Caco-2 (cell line): ENCODE results near the gene KCNH3. TPM values are rescaled to one million over a fixed set of nuclear protein-coding genes. Genes with fewer than 3 reads are reported as not detected.

Source experiments
- BruUV-seq: library from RNA; stranded (reverse); fragments of 400-500 nt; replicated peaks from 2 replicates; lab custom pipeline; 2021; lab: Mats Ljungman, UMichigan
- CTCF ChIA-PET: fragments of 300-600 bp; sonication (Branson Sonifier 250); formaldehyde crosslinking; loops from one replicate; lab custom pipeline; 2022; ENCODE audit warnings: antibody characterized with exemption; lab: Charles Lee
- POLR2A ChIA-PET: fragments of 300-600 bp; sonication (Branson Sonifier 250); formaldehyde crosslinking; loops from one replicate; lab custom pipeline; 2022; ENCODE audit warnings: antibody characterized with exemption; lab: Charles Lee
- DNase-seq, 2 experiments: peaks; one replicate each; pipeline versions ENCODE4 v3.0.0 to v3.0.0-alpha.2; 2020 to 2022
- H3K27me3 ChIP-seq: replicated peaks from 2 replicates; pipeline ENCODE4 v1.6.0; 2011; ENCODE audit warnings: low read length; ENCODE audit not compliant: control insufficient read depth, insufficient read depth
- H3K36me3 ChIP-seq: 2 replicates; pipeline ENCODE4 v1.5.1; 2011; ENCODE audit warnings: low read length; ENCODE audit not compliant: control insufficient read depth, insufficient read depth
- H3K4me1 ChIP-seq: fragments of 250-450 bp; sonication (Bioruptor Pico); 2 replicates; pipeline ENCODE4 v1.5.1; 2020; ENCODE audit warnings: mild to moderate bottlenecking
- H3K4me3 ChIP-seq: 2 replicates; pipeline ENCODE4 v1.5.1; 2011; ENCODE audit warnings: low read depth, mild to moderate bottlenecking, control low read depth, low read length
- H3K9me3 ChIP-seq: fragments of 250-450 bp; sonication (Bioruptor Pico); 2 replicates; pipeline ENCODE4 v1.5.1; 2020; ENCODE audit warnings: mild to moderate bottlenecking, moderate library complexity
- H3K27ac Mint-ChIP-seq: one replicate; pipeline ENCODE4 v1.8.0; 2022; ENCODE audit warnings: mixed read lengths; ENCODE audit not compliant: unreplicated experiment
- H3K27me3 Mint-ChIP-seq: one replicate; pipeline ENCODE4 v1.8.0; 2022; ENCODE audit warnings: mixed read lengths; ENCODE audit not compliant: insufficient read depth, unreplicated experiment
- H3K36me3 Mint-ChIP-seq: one replicate; pipeline ENCODE4 v1.8.0; 2022; ENCODE audit warnings: mild to moderate bottlenecking, mixed read lengths; ENCODE audit not compliant: insufficient read depth, unreplicated experiment
- H3K4me1 Mint-ChIP-seq: one replicate; pipeline ENCODE4 v1.8.0; 2022; ENCODE audit warnings: low read depth, mixed read lengths; ENCODE audit not compliant: unreplicated experiment
- H3K4me3 Mint-ChIP-seq: one replicate; pipeline ENCODE4 v1.8.0; 2022; ENCODE audit warnings: mild to moderate bottlenecking, moderate library complexity, mixed read lengths; ENCODE audit not compliant: unreplicated experiment
- H3K9me3 Mint-ChIP-seq: one replicate; pipeline ENCODE4 v1.8.0; 2022; ENCODE audit warnings: mixed read lengths; ENCODE audit not compliant: unreplicated experiment
- CTCF ChIP-seq, 2 experiments: fragments of 200-600 bp in 1 of 2; IDR thresholded peaks; 1 replicate in 1 of 2; 2 replicates in 1 of 2; pipeline versions ENCODE4 v1.5.1 to v1.8.0; 2011 to 2022; ENCODE audit warnings: antibody characterized with exemption in 1 of 2, control low read depth in 1 of 2, inconsistent platforms in 1 of 2, low read depth in 1 of 2, low read length in 1 of 2, mild to moderate bottlenecking in 1 of 2, moderate library complexity in 1 of 2; ENCODE audit not compliant: insufficient read depth in 1 of 2, severe bottlenecking in 1 of 2, unreplicated experiment in 1 of 2
- intact Hi-C: fragments of 100-400 bp; cut with micrococcal nuclease; formaldehyde crosslinking; loops from one replicate; pipeline ENCODE4 v1.10.0; 2022; ENCODE audit not compliant: unreplicated experiment
- total RNA-seq: library from RNA; stranded (reverse); gene quantifications from 2 replicates; pipeline ENCODE4 v1.2.3, GENCODE V29; 2022

KCNH3 gene
- total RNA-seq, 1 experiment from 2014 or later, result 0.27 TPM

DNA sequence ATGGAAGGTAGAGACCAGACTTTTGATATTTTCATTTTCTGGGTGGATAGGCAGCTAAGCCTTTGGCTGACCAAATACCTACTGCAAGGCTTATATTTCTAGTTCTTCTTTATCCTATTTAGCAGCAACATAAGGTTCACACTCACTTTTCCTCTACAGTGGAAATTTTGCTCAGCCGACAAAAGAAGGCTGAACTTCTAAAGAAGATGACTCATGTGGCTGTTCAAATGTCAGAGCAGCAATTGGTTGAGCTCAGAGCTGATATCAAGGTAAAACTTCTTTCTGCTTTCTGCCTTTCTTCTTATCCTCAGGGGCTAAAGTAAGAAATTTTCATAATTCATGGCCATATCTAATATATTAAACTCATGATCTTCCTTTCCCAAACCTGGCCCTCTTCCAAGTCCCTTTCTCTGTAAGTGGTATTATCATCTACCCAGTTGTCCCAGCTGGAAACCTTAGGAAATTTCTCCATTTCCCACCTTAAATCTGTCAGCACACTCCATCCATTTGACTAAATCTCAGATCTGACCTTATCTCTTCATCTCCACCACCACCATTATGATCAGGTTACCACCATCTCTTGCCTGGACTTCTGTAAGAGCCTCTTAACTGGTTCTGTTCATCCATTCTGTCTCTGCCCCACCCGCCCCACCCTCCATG lies 19.8 kb upstream of the KCNH3 start:
- no peak overlapping the region for H3K27ac Mint-ChIP-seq
- POLR2A ChIA-PET, result no interaction called here
- H3K4me1 ChIP-seq, result no peaks in the 10 kb centered on the region
- H3K27me3 Mint-ChIP-seq, result no peaks in the 10 kb centered on the region
- no peaks in the 10 kb centered on the region for H3K9me3 ChIP-seq
- H3K36me3 Mint-ChIP-seq, result peaks cover 35% of the 10 kb centered on the region
- H3K4me3 ChIP-seq, result no peak overlapping the region
- no peaks in the 10 kb centered on the region for H3K4me1 Mint-ChIP-seq
- H3K36me3 ChIP-seq, result 0 out of 2 replicates have a peak, but pooled peaks cover 5% of the 10 kb centered on the region
- no peaks in the 10 kb centered on the region for H3K9me3 Mint-ChIP-seq
- no peak for DNase-seq
- TF ChIP-seq CTCF (IDR thresholded peaks at IDR 0.05; ENCODE audit: insufficient read depth in 1 of 2, low read depth in 1 of 2, low read length in 1 of 2, severe bottlenecking in 1 of 2, unreplicated experiment in 1 of 2), result no peak
- no TSS peak for BruUV-seq
- no peak overlapping the region for H3K4me3 Mint-ChIP-seq
- intact Hi-C loops, result no loop called here
- CTCF ChIA-PET, result interaction anchor here (0.9 to 1.0 kb wide), 2 partner anchors 34 to 161 kb away, joined by 3 to 8 read pairs; no protein-coding TSS in a partner anchor
- H3K27me3 ChIP-seq, result no peaks in the 10 kb centered on the region

- H3K36me3 Mint-ChIP-seq, result peaks cover 36% of the 10 kb centered on the region
Observed at GRCh38 chr12:49519574-49519936, 19.3 kb upstream of the KCNH3 start.

DNA sequence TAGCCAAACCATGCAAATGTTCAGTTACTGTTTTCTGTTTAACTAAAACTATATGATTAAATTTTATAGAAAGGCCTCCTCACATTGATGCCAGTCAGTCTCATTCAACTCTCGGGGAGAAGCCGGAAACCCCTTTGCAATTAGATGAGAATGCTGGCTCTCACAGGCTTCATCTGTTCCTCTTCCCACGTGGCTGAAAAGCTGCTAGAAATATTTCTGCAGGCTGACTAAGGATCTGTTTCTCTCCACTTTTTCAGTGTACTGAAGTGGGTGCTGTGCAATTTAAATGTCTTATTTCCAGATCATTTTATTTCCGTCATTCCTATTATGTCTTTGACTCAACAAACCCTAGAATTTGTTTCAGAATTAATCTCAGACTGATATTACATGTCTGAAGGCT lies 17.4 kb upstream of the KCNH3 start:
- Histone ChIP-seq H3K4me1 (no peaks in the 10 kb centered on the region), H3K27me3 (no peaks in the 10 kb centered on the region), H3K36me3 (peaks cover 4% of the 10 kb centered on the region), H3K4me3 (no peak overlapping the region), H3K9me3 (no peaks in the 10 kb centered on the region)
- Mint-ChIP-seq H3K4me1 (no peaks in the 10 kb centered on the region), H3K9me3 (no peaks in the 10 kb centered on the region), H3K27ac (no peak overlapping the region), H3K36me3 (peaks cover 52% of the 10 kb centered on the region), H3K4me3 (no peak overlapping the region), H3K27me3 (no peaks in the 10 kb centered on the region)
- ChIA-PET CTCF (no interaction called here), POLR2A (no interaction called here)
- no peak for TF ChIP-seq CTCF (IDR thresholded peaks at IDR 0.05; ENCODE audit: insufficient read depth in 1 of 2, low read depth in 1 of 2, low read length in 1 of 2, severe bottlenecking in 1 of 2, unreplicated experiment in 1 of 2)
- intact Hi-C loops, result no loop called here
- no TSS peak for BruUV-seq
- no peak for DNase-seq

More at GRCh38 chr12:49519574-49519936, 19.3 kb upstream of the KCNH3 start:
- no TSS peak for BruUV-seq
- no peaks in the 10 kb centered on the region for H3K27me3 Mint-ChIP-seq
- TF ChIP-seq CTCF (IDR thresholded peaks at IDR 0.05; ENCODE audit: insufficient read depth in 1 of 2, low read depth in 1 of 2, low read length in 1 of 2, severe bottlenecking in 1 of 2, unreplicated experiment in 1 of 2), result no peak
- Histone ChIP-seq H3K9me3 (no peaks in the 10 kb centered on the region), H3K36me3 (0 out of 2 replicates have a peak, but pooled peaks cover 5% of the 10 kb centered on the region), H3K27me3 (no peaks in the 10 kb centered on the region), H3K4me1 (no peaks in the 10 kb centered on the region), H3K4me3 (no peak overlapping the region)
- ChIA-PET POLR2A (no interaction called here), CTCF (interaction anchor here (0.9 kb wide), 1 partner anchor 34 kb away, joined by 8 read pairs; no protein-coding TSS in a partner anchor)
- no peaks in the 10 kb centered on the region for H3K4me1 Mint-ChIP-seq
- intact Hi-C loops, result no loop called here
- no peak for DNase-seq
- no peak overlapping the region for H3K4me3 Mint-ChIP-seq
- no peak overlapping the region for H3K27ac Mint-ChIP-seq
- no peaks in the 10 kb centered on the region for H3K9me3 Mint-ChIP-seq
